Panc1 (cell line): ENCODE data around the gene RILPL1. TPM values are rescaled to one million over a fixed set of nuclear protein-coding genes. Genes with fewer than 3 reads are reported as not detected.

Experiments
- ATAC-seq: fragments of 200-7000 bp; cut with Tn5 transposase; 2 replicates; pipeline ENCODE4 v1.9.1; 2020; ENCODE audit warnings: mild to moderate bottlenecking, moderate library complexity
- BruUV-seq: library from RNA; stranded (reverse); fragments of 400-500 nt; replicated peaks from 2 replicates; lab custom pipeline; 2021; lab: Mats Ljungman, UMichigan
- CTCF ChIA-PET: fragments of 300-600 bp; sonication (Branson Sonifier 250); formaldehyde crosslinking; loops from one replicate; lab custom pipeline; 2022; ENCODE audit warnings: antibody characterized with exemption; lab: Charles Lee
- POLR2A ChIA-PET: fragments of 300-600 bp; sonication (Branson Sonifier 250); formaldehyde crosslinking; loops from one replicate; lab custom pipeline; 2022; ENCODE audit warnings: antibody characterized with exemption; lab: Charles Lee
- DNase-seq: peaks from one replicate; pipeline ENCODE4 v3.0.0-alpha.2; 2010; ENCODE audit warnings: low read depth, low spot score
- H3K27ac ChIP-seq: 2 replicates; pipeline ENCODE4 v1.5.1; 2011; ENCODE audit warnings: mild to moderate bottlenecking, low read length, inconsistent platforms
- H3K27me3 ChIP-seq: fragments of 200-500 bp; sonication (Bioruptor generic); 2 replicates; pipeline ENCODE4 v1.6.0; 2014; ENCODE audit warnings: low read length, inconsistent platforms; ENCODE audit not compliant: control insufficient read depth, insufficient read depth
- H3K36me3 ChIP-seq: fragments of 200-500 bp; sonication (Bioruptor generic); 2 replicates; pipeline ENCODE4 v1.5.1; 2014; ENCODE audit warnings: inconsistent platforms, mild to moderate bottlenecking, low read length, moderate library complexity; ENCODE audit not compliant: control insufficient read depth, insufficient read depth
- H3K4me1 ChIP-seq: 2 replicates; pipeline ENCODE4 v1.5.1; 2011; ENCODE audit warnings: inconsistent platforms, mild to moderate bottlenecking, low read length, moderate library complexity; ENCODE audit not compliant: control insufficient read depth, insufficient read depth
- H3K4me3 ChIP-seq, 2 experiments: 2 replicates each; pipeline ENCODE4 v1.5.1; 2011 to 2012; ENCODE audit warnings: low read depth in 2 of 2, low read length in 2 of 2, mild to moderate bottlenecking in 2 of 2, inconsistent platforms in 1 of 2, moderate library complexity in 1 of 2
- H3K9me3 ChIP-seq: fragments of 200-500 bp; sonication (Bioruptor generic); 2 replicates; pipeline ENCODE4 v1.5.1; 2014; ENCODE audit warnings: low read depth, mild to moderate bottlenecking, inconsistent platforms, low read length, moderate library complexity; ENCODE audit not compliant: control insufficient read depth, insufficient read depth
- CTCF ChIP-seq: fragments of 450-650 bp; IDR thresholded peaks from 2 replicates; pipeline ENCODE4 v1.5.1; 2017; ENCODE audit warnings: mild to moderate bottlenecking
- POLR2AphosphoS5 ChIP-seq: IDR thresholded peaks from 2 replicates; pipeline ENCODE4 v1.6.1; 2012; ENCODE audit warnings: mild to moderate bottlenecking, low read depth, low read length, moderate library complexity
- REST ChIP-seq, 2 experiments: IDR thresholded peaks; 2 replicates each; pipeline ENCODE4 v1.6.1; 2011 to 2012; ENCODE audit warnings: low read depth in 2 of 2, control low read depth in 1 of 2, low read length in 1 of 2, mild to moderate bottlenecking in 1 of 2, moderate library complexity in 1 of 2; ENCODE audit not compliant: insufficient read depth in 1 of 2
- SIN3A ChIP-seq: IDR thresholded peaks from 2 replicates; pipeline ENCODE4 v1.6.1; 2012; ENCODE audit warnings: low read depth, mild to moderate bottlenecking, low read length, moderate library complexity, borderline replicate concordance; ENCODE audit not compliant: insufficient read depth
- TCF7L2 ChIP-seq: IDR thresholded peaks from 2 replicates; pipeline ENCODE4 v1.6.1; 2011; ENCODE audit warnings: mild to moderate bottlenecking, low read depth, low read length, inconsistent platforms
- in situ Hi-C: cut with HindIII; loops from 2 replicates; pipeline ENCODE4 v1.10.0; 2016; ENCODE audit warnings: low sequenced_read_pairs, low pct_unique_long_range_greater_than_20kb
- intact Hi-C: fragments of 100-400 bp; cut with micrococcal nuclease; formaldehyde crosslinking; loops from one replicate; pipeline ENCODE4 v1.10.0; 2022; ENCODE audit not compliant: unreplicated experiment
- total RNA-seq: library from RNA; stranded (reverse); gene quantifications from one replicate; pipeline ENCODE4 v1.2.1, GENCODE V29; 2021; ENCODE audit not compliant: unreplicated experiment

RILPL1 gene
- total RNA-seq, 1 experiment from 2014 or later: 16.2 TPM

GRCh38 chr12:123475246-123475703, 58.2 kb downstream of the RILPL1 start:
- POLR2A ChIA-PET: no interaction called here
- ATAC-seq (no peak), DNase-seq (no peak)
- Histone ChIP-seq H3K36me3 (no peaks in the 10 kb centered on the region), H3K27me3 (no peaks in the 10 kb centered on the region), H3K4me1 (no peaks in the 10 kb centered on the region), H3K4me3 (no peak overlapping the region), H3K27ac (no peak overlapping the region), H3K9me3 (no peaks in the 10 kb centered on the region)
- TF ChIP-seq CTCF (no peak), TCF7L2 (no peak), REST (IDR thresholded peaks at IDR 0.05; ENCODE audit: insufficient read depth in 1 of 2, low read depth in 2 of 2, low read length in 1 of 2) (no peak), SIN3A (no peak), POLR2AphosphoS5 (no peak)
- CTCF ChIA-PET: no interaction called here
- BruUV-seq: no TSS peak
- intact Hi-C loops (no loop called here), in situ Hi-C loops (no loop called here)

- H3K27ac ChIP-seq: no peak overlapping the region
- no peaks in the 10 kb centered on the region for H3K4me1 ChIP-seq
- intact Hi-C loops: no loop called here
- ChIA-PET POLR2A (no interaction called here), CTCF (no interaction called here)
- in situ Hi-C loops: no loop called here
- H3K4me3 ChIP-seq: no peak overlapping the region
- no peaks in the 10 kb centered on the region for H3K36me3 ChIP-seq
- DNase-seq: no peak
- H3K9me3 ChIP-seq: no peaks in the 10 kb centered on the region
- no peaks in the 10 kb centered on the region for H3K27me3 ChIP-seq
- ATAC-seq: no peak
- BruUV-seq: no TSS peak
- no peak for TF ChIP-seq REST (IDR thresholded peaks at IDR 0.05; ENCODE audit: insufficient read depth in 1 of 2, low read depth in 2 of 2, low read length in 1 of 2)
- TF ChIP-seq CTCF: no peak
- no peak for TF ChIP-seq POLR2AphosphoS5
- TF ChIP-seq TCF7L2: no peak
- no peak for TF ChIP-seq SIN3A
Observed at GRCh38 chr12:123474485-123475245, 58.9 kb downstream of the RILPL1 start.
